ENCODE measurements around the gene AGO3. TPM values are rescaled to one million over a fixed set of nuclear protein-coding genes. Genes with fewer than 3 reads are reported as not detected.
A peak's percentile ranks its signal among the peaks of the same experiment; 100 is the strongest.

Gene AGO3
- total and polyA plus RNA-seq, 5 donors from 2014 or later: 8.1 to 36.7 (median 9.6) TPM

DNA sequence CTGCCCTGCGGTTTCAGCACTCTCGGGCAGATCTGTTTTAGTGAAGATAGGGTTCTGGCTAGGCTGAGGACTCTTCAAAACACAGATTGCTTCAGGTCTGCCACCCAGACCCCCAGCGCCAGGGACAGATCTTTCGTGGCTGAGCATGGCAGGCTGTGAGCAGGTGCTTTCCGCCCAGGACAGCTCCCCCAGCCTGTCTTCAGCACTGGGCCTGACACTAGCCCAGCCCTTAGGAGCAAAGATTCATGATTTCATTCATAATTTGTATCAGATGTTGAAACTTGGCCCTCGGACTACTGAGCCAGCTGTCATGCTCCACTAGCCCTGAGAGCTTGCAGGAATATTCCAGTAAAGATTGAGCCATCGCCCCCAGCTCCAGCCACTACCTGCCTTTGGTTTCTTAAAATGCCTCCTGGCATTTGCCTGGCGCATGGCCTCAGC lies 163.7 kb downstream of the AGO3 start:
- no peaks in the 10 kb centered on the region for H3K27me3 ChIP-seq (ENCODE audit: control insufficient read depth, insufficient read depth, low read length)
- ATAC-seq (ENCODE audit: low read depth in 2 of 2) (no peak), DNase-seq (no peak)
- no peaks in the 10 kb centered on the region for H3K9me3 Mint-ChIP-seq
- H3K27ac ChIP-seq (ENCODE audit: insufficient read depth, low read length, poor library complexity, severe bottlenecking): no peak overlapping the region
- H3K9me3 ChIP-seq (ENCODE audit: control insufficient read depth in 2 of 2, low read length in 2 of 2): no peaks in the 10 kb centered on the region
- peaks cover 8% of the 10 kb centered on the region for H3K4me1 ChIP-seq (ENCODE audit: control insufficient read depth, insufficient read depth, low read length, poor library complexity, severe bottlenecking)
- no peak overlapping the region for H3K4me3 ChIP-seq (ENCODE audit: low read depth, low read length)
- H3K4me3 Mint-ChIP-seq: peak overlapping the region in 1 of 4 donors; percentile 5
- H3K27me3 Mint-ChIP-seq: peaks cover 4% of the 10 kb centered on the region
- no peaks in the 10 kb centered on the region for H3K36me3 Mint-ChIP-seq
- H3K27ac Mint-ChIP-seq: no peak overlapping the region
- H3K36me3 ChIP-seq (ENCODE audit: control insufficient read depth, insufficient read depth, low read length): peaks cover 52% of the 10 kb centered on the region
- peaks cover 0 to 22% (median 16%) of the 10 kb centered on the region in 4 donors for H3K4me1 Mint-ChIP-seq

DNA sequence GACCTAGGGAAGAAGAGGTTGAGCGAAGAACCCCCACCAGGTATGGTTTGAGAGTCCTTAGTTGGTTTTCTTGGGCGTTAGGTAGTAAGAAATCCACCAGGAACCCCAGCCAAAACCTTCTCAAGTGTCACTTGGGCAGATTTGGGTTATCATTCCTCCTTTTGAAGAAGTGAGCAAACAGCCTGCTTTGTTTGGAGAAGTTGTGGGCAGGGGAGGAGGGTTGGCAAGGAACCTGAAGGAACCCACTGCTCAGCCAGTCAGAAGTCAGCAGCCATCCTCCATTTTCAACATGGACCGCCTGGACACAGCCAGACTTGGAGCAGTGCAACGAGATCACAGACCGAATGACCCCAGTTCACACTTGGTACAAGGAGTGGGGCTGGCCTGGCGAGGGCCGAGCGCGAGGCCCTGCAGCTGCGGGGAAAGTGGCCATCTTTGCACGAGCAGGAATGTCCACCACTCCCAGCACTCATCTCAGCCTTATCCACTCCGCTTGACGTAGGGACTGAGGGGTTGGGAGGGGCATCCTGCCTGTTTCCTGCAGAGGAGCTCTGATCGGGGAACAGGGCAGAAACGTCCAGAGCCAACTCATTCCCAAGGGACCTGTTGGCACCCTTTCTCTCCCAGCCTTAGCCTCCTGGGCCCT lies 165.0 kb downstream of the AGO3 start:
- no peaks in the 10 kb centered on the region for H3K36me3 Mint-ChIP-seq
- no peaks in the 10 kb centered on the region for H3K9me3 Mint-ChIP-seq
- H3K27me3 Mint-ChIP-seq: no peaks in the 10 kb centered on the region
- no peaks in the 10 kb centered on the region for H3K9me3 ChIP-seq (ENCODE audit: control insufficient read depth in 2 of 2, low read length in 2 of 2)
- no peak for ATAC-seq (ENCODE audit: low read depth in 2 of 2)
- peaks cover 5% of the 10 kb centered on the region for H3K4me1 ChIP-seq (ENCODE audit: control insufficient read depth, insufficient read depth, low read length, poor library complexity, severe bottlenecking)
- no peak overlapping the region for H3K27ac Mint-ChIP-seq
- DNase-seq: no peak
- H3K27ac ChIP-seq (ENCODE audit: insufficient read depth, low read length, poor library complexity, severe bottlenecking): no peak overlapping the region
- H3K27me3 ChIP-seq (ENCODE audit: control insufficient read depth, insufficient read depth, low read length): no peaks in the 10 kb centered on the region
- peaks cover 0 to 15% (median 10%) of the 10 kb centered on the region in 4 donors for H3K4me1 Mint-ChIP-seq
- no peak overlapping the region for H3K4me3 ChIP-seq (ENCODE audit: low read depth, low read length)
- H3K36me3 ChIP-seq (ENCODE audit: control insufficient read depth, insufficient read depth, low read length): peaks cover 52% of the 10 kb centered on the region
- no peak overlapping the region for H3K4me3 Mint-ChIP-seq

DNA sequence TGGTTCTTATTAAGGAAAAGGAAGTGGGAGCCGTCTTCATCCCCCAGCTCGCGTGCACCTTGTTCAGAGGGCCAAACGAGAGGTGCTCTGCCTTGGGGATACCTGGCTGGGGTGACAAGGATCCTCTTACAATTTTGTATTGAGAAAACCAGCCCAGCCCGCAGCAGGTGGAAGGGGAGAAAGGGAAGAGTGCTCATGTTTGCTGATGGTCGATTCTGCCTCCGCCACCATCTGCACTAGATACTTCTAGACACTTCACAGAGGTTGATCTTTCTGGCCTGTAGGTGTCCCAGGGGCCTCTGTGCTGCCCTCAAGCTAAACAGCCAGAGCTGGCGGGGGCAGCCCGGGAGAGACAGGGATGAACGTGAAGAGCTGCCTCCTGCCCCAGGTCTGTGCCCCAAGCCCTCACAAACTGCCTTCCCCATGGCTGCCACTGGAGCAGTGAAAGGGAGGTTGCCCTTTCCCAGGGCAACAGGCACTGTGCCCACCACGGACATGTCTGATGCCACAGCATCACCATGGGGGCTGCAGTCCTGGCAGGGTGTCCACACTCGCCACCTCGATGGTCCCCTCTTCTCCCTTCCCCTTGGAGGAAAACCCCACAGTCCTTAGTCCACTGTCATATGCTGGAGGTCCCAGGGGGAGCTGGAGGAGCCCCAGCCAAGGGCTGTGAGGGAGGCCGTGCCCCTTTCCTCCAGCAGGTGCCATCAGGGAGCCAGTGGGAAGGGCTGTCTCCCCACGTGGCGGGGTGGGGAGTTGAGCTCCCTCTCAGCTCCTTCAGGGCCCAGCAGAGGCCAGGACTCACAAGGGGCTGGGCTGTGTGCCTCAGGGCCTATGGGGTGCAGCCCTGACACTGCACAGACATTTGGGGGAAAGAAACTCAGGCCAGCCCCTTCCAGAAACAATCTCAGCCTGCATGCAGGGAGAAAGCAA lies 165.9 kb downstream of the AGO3 start:
- Mint-ChIP-seq H3K27ac (peak overlapping the region in 1 of 3 donors; percentile 56), H3K27me3 (no peaks in the 10 kb centered on the region)
- DNase-seq: no peak

DNA sequence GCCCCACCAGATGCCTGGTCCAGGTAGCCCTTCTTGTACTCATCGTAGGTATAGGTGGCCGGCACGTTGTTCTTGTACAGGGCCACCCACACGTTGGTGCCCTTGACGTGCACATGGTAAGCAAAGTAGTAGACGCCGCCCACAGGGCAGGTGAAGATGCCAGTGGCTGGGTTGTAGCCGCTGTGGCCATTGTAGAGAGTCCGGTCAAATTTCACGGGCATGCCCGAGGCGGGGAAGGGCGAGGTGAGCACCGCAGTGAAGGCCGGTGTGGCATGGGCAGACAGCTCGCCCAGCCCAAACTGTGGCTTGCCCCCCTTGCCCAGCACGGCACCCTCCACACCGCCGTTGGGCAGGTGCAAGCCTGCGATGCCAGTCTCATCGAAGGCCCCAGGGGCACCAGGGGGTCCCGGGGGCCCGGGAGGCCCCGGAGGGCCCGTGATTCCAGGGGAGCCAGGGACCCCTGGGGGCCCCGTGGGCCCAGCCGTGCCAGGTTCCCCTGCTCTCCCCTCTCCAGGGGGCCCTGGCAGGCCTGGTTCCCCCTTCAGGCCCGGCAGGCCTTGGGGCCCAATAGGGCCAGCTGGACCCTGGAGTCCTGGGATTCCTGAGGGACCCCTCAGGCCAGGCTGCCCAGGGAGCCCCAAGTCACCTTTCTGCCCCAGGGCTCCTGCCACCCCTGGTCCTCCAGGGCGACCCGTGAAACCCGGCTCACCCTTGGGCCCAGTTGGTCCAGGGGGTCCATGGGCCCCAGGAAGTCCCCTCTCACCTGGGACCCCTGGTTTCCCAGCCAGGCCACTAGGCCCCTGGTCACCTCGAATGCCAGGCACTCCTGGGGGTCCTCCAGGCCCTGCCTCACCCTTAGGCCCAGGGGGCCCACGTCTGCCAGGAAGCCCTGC lies 167.0 kb downstream of the AGO3 start:
- no peaks in the 10 kb centered on the region for H3K9me3 Mint-ChIP-seq
- ATAC-seq (ENCODE audit: low read depth in 2 of 2) (no peak), DNase-seq (no peak)
- Histone ChIP-seq H3K4me3 (ENCODE audit: low read depth, low read length) (no peak overlapping the region), H3K36me3 (ENCODE audit: control insufficient read depth, insufficient read depth, low read length) (peaks cover 34% of the 10 kb centered on the region), H3K9me3 (ENCODE audit: control insufficient read depth in 2 of 2, low read length in 2 of 2) (no peaks in the 10 kb centered on the region), H3K27me3 (ENCODE audit: control insufficient read depth, insufficient read depth, low read length) (no peaks in the 10 kb centered on the region), H3K4me1 (ENCODE audit: control insufficient read depth, insufficient read depth, low read length, poor library complexity, severe bottlenecking) (peaks cover 5% of the 10 kb centered on the region), H3K27ac (ENCODE audit: insufficient read depth, low read length, poor library complexity, severe bottlenecking) (no peak overlapping the region)
- no peaks in the 10 kb centered on the region for H3K36me3 Mint-ChIP-seq
- H3K27me3 Mint-ChIP-seq: no peaks in the 10 kb centered on the region
- H3K4me1 Mint-ChIP-seq: no peaks in the 10 kb centered on the region
- no peak overlapping the region for H3K27ac Mint-ChIP-seq
- H3K4me3 Mint-ChIP-seq: peak overlapping the region in 1 of 4 donors; percentile 35

More for the DNA sequence above, 165.9 kb downstream of the AGO3 start:
- no peak for ATAC-seq (ENCODE audit: low read depth in 2 of 2)
- H3K4me3 ChIP-seq (ENCODE audit: low read depth, low read length): no peak overlapping the region
- peaks cover 5% of the 10 kb centered on the region for H3K4me1 ChIP-seq (ENCODE audit: control insufficient read depth, insufficient read depth, low read length, poor library complexity, severe bottlenecking)
- no peaks in the 10 kb centered on the region for H3K9me3 Mint-ChIP-seq
- H3K27ac ChIP-seq (ENCODE audit: insufficient read depth, low read length, poor library complexity, severe bottlenecking): no peak overlapping the region
- H3K4me1 Mint-ChIP-seq: peaks cover 0 to 7% (median 6%) of the 10 kb centered on the region in 4 donors
- H3K27me3 ChIP-seq (ENCODE audit: control insufficient read depth, insufficient read depth, low read length): no peaks in the 10 kb centered on the region
- H3K9me3 ChIP-seq (ENCODE audit: control insufficient read depth in 2 of 2, low read length in 2 of 2): no peaks in the 10 kb centered on the region
- H3K36me3 Mint-ChIP-seq: no peaks in the 10 kb centered on the region
- H3K4me3 Mint-ChIP-seq: no peak overlapping the region
- peaks cover 46% of the 10 kb centered on the region for H3K36me3 ChIP-seq (ENCODE audit: control insufficient read depth, insufficient read depth, low read length)

DNA sequence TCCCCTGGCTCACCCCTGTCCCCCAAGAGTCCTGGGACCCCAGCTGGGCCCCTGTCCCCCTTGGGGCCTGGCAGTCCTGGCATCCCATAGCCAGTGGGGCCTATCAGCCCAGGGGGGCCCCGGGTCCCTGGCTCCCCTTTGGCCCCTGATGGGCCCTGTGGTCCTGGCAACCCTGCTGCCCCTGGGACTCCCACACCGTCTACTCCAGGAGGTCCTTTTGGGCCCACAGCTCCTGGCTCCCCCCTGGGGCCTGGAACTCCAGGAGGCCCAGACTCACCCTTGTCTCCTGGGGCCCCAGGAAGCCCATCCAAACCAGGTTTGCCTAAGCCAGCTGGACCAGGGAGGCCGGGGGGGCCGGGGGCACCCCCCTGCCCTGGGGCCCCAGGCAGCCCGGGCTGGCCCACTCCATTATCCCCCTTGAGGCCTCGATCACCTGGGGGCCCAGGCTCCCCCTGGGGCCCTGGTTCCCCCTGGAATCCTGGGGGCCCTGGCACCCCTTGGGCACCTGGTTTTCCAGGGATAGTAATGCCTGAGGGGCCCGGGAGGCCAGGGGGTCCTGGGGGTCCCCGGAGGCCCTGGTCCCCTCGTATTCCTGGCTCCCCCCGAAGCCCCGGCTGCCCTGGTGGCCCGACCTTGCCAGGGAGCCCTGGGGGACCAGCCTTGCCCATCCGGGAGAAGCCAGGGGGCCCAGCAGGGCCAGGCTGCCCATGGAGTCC lies 167.9 kb downstream of the AGO3 start:
- ATAC-seq (ENCODE audit: low read depth in 2 of 2): no peak
- Mint-ChIP-seq H3K27me3 (no peaks in the 10 kb centered on the region), H3K36me3 (no peaks in the 10 kb centered on the region), H3K9me3 (no peaks in the 10 kb centered on the region), H3K4me1 (no peaks in the 10 kb centered on the region), H3K27ac (no peak overlapping the region), H3K4me3 (no peak overlapping the region)
- peaks cover 25% of the 10 kb centered on the region for H3K36me3 ChIP-seq (ENCODE audit: control insufficient read depth, insufficient read depth, low read length)
- DNase-seq: no peak
- peaks cover 5% of the 10 kb centered on the region for H3K4me1 ChIP-seq (ENCODE audit: control insufficient read depth, insufficient read depth, low read length, poor library complexity, severe bottlenecking)
- H3K27ac ChIP-seq (ENCODE audit: insufficient read depth, low read length, poor library complexity, severe bottlenecking): no peak overlapping the region
- no peaks in the 10 kb centered on the region for H3K9me3 ChIP-seq (ENCODE audit: control insufficient read depth in 2 of 2, low read length in 2 of 2)
- H3K4me3 ChIP-seq (ENCODE audit: low read depth, low read length): no peak overlapping the region
- no peaks in the 10 kb centered on the region for H3K27me3 ChIP-seq (ENCODE audit: control insufficient read depth, insufficient read depth, low read length)

DNA sequence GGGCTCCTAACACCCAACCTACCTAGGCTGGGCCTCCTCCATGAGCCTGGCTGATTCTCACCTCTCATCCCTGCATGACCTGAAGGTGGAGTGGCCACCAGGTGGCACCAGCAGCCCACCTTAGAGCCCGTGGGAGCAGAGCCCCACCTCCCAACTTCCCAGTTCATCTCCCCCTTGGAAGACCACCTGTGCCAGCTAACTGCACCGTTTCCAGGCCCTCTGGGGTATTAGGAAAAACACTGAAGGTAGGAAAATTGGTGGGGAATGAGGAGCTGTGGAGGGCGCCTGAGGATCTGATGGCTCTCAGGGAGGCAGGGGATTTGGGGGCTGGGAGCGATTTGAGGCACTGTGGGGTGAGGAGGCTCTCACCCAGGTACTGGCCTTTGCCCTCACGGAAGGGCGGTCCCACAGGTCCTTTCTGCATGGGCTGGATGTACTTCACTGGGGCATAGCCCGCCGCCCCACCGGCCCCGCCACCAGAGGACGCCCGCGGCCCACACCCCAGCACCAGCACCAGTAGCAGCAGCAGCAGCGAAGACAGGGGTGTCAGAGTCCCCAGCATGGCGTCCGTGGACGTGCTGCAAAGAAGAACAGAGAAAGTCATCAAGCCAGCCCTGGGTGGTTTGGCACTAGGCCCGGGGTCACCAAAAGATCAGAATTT lies 168.9 kb downstream of the AGO3 start:
- Mint-ChIP-seq H3K27me3 (no peaks in the 10 kb centered on the region), H3K9me3 (no peaks in the 10 kb centered on the region), H3K36me3 (no peaks in the 10 kb centered on the region), H3K4me1 (no peaks in the 10 kb centered on the region), H3K27ac (no peak overlapping the region), H3K4me3 (peak overlapping the region in 1 of 4 donors; percentile 29)
- Histone ChIP-seq H3K27ac (ENCODE audit: insufficient read depth, low read length, poor library complexity, severe bottlenecking) (no peak overlapping the region), H3K27me3 (ENCODE audit: control insufficient read depth, insufficient read depth, low read length) (no peaks in the 10 kb centered on the region), H3K36me3 (ENCODE audit: control insufficient read depth, insufficient read depth, low read length) (peaks cover 15% of the 10 kb centered on the region), H3K9me3 (ENCODE audit: control insufficient read depth in 2 of 2, low read length in 2 of 2) (no peaks in the 10 kb centered on the region), H3K4me3 (ENCODE audit: low read depth, low read length) (no peak overlapping the region), H3K4me1 (ENCODE audit: control insufficient read depth, insufficient read depth, low read length, poor library complexity, severe bottlenecking) (peaks cover 5% of the 10 kb centered on the region)
- ATAC-seq (ENCODE audit: low read depth in 2 of 2): peak; percentile 78 to 84
- DNase-seq: peak; percentile 60 to 69 (median 69)

All from CD4-positive, CD25-positive, alpha-beta regulatory T cell (primary cell).